ENCODE data around the gene AFTPH.

GRCh38 chr2:64551851-64552250 lies 27.7 kb downstream of the AFTPH start:
- no peak for TF ChIP-seq CTCF (IDR thresholded peaks at IDR 0.05)
- no peak for TF ChIP-seq POLR2A (IDR thresholded peaks at IDR 0.05)

Data from right lobe of liver (tissue), 4 donors.